ENCODE measurements around the gene VPS37C. TPM values are rescaled to one million over a fixed set of nuclear protein-coding genes. Genes with fewer than 3 reads are reported as not detected.

Gene VPS37C
- total RNA-seq, 1 experiment from 2014 or later, result 19.0 TPM

DNA sequence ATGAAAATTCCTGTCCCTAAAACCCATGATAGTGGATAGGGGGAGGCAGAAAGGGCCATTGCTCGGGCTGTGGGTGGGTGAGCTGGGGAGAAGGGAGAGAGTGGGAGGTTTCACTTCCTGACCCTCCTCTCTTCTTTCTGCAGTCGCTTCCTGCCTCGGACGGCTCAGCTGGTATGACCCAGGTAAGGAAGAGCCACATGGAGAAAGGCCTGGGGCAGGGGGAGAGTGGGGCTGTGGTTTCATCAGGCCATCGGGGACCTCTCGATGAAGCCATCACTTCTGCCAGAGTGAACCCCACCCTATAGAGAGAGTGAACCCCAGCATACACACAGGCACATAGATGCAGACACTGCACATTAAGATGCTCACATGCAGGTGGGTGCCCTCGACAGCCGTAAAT lies 46.3 kb downstream of the VPS37C start:
- Histone ChIP-seq H2BK5ac (ENCODE audit: insufficient read length, low read length) (no peak overlapping the region), H3K27me3 (ENCODE audit: insufficient read depth, low read length) (no peaks in the 10 kb centered on the region), H3K18ac (ENCODE audit: insufficient read length, low read depth, low read length) (no peak overlapping the region), H3K4me1 (ENCODE audit: insufficient read depth, low read length) (no peaks in the 10 kb centered on the region), H3K4ac (ENCODE audit: low read depth, low read length) (no peak overlapping the region), H3K79me2 (ENCODE audit: insufficient read depth, low read length) (no peaks in the 10 kb centered on the region), H3K9me3 (ENCODE audit: control insufficient read depth, low read depth, low read length) (no peaks in the 10 kb centered on the region), H3K23me2 (ENCODE audit: insufficient read length, low read depth, low read length, poor library complexity, severe bottlenecking) (no peaks in the 10 kb centered on the region), H2BK20ac (ENCODE audit: low read depth, low read length, poor library complexity, severe bottlenecking) (no peak overlapping the region), H2AFZ (ENCODE audit: low read length) (no peak overlapping the region), H3K14ac (ENCODE audit: insufficient read depth, low read length) (no peak overlapping the region), H3K56ac (ENCODE audit: insufficient read length, low read depth, low read length) (no peak overlapping the region), H4K20me1 (ENCODE audit: control insufficient read depth, insufficient read depth, insufficient read length) (no peaks in the 10 kb centered on the region), H2AK5ac (ENCODE audit: insufficient read length, low read length) (no peak overlapping the region), H4K91ac (ENCODE audit: insufficient read length, low read depth, low read length) (no peak overlapping the region), H3T11ph (ENCODE audit: low read length) (no peak overlapping the region), H2BK12ac (ENCODE audit: insufficient read length, low read depth, low read length) (no peak overlapping the region), H2BK120ac (ENCODE audit: low read depth, low read length, poor library complexity, severe bottlenecking) (no peak overlapping the region), H3K23ac (ENCODE audit: insufficient read length, low read depth, low read length) (no peak overlapping the region), H3K4me2 (ENCODE audit: insufficient read depth, insufficient read length, low read length) (no peak overlapping the region), H3K9ac (ENCODE audit: extremely low read depth, insufficient read length, low read length) (no peak overlapping the region), H3K79me1 (ENCODE audit: insufficient read depth, low read depth, low read length, poor library complexity, severe bottlenecking) (no peaks in the 10 kb centered on the region), H2BK15ac (ENCODE audit: low read depth, low read length) (no peak overlapping the region), H4K5ac (ENCODE audit: insufficient read length, low read depth, low read length) (no peak overlapping the region), H4K8ac (replicated peaks; ENCODE audit: insufficient read length, low read depth, low read length) (no peak overlapping the region), H3K27ac (ENCODE audit: insufficient read length, low read depth, low read length) (no peak overlapping the region)
- no peak for DNase-seq
- peaks cover 0 to 7% of the 10 kb centered on the region in 2 experiments; a peak in 1 of 4 replicates for H3K4me1 Mint-ChIP-seq
- H3K9me3 Mint-ChIP-seq, result no peaks in the 10 kb centered on the region; a peak in 1 of 5 replicates
- no peak overlapping the region for H3K27ac Mint-ChIP-seq
- no peak overlapping the region for H3K4me3 Mint-ChIP-seq
- H3K27me3 Mint-ChIP-seq (ENCODE audit: low read depth), result peaks cover 2% of the 10 kb centered on the region; the same call in 1 of the 2 replicates
- H3K36me3 Mint-ChIP-seq (ENCODE audit: insufficient read depth in 1 of 3, low read depth in 3 of 3), result no peaks in the 10 kb centered on the region
- no CpG with 5 or more reads among the region's 8 CpGs for WGBS (ENCODE audit: extremely low coverage, insufficient read length, low lambda C conversion rate)
- TF ChIP-seq, protein P1, sequence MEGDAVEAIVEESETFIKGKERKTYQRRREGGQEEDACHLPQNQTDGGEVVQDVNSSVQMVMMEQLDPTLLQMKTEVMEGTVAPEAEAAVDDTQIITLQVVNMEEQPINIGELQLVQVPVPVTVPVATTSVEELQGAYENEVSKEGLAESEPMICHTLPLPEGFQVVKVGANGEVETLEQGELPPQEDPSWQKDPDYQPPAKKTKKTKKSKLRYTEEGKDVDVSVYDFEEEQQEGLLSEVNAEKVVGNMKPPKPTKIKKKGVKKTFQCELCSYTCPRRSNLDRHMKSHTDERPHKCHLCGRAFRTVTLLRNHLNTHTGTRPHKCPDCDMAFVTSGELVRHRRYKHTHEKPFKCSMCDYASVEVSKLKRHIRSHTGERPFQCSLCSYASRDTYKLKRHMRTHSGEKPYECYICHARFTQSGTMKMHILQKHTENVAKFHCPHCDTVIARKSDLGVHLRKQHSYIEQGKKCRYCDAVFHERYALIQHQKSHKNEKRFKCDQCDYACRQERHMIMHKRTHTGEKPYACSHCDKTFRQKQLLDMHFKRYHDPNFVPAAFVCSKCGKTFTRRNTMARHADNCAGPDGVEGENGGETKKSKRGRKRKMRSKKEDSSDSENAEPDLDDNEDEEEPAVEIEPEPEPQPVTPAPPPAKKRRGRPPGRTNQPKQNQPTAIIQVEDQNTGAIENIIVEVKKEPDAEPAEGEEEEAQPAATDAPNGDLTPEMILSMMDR (conservative IDR thresholded peaks at IDR 0.05), result no peak
